Osteoblast (primary cell): ENCODE data around the gene EIF3C. TPM values are rescaled to one million over a fixed set of nuclear protein-coding genes. Genes with fewer than 3 reads are reported as not detected.

Source experiments
- small RNA-seq: library from RNA; depleted of rRNA; stranded (forward); fragments of <200 nt; gene quantifications from one replicate; pipeline ENCODE3, GENCODE V24; 2012
- total RNA-seq: library from RNA; depleted of rRNA; stranded (reverse); fragments of >200 nt; gene quantifications from 2 replicates; pipeline ENCODE4 v1.2.3, GENCODE V29; 2012

Gene EIF3C
- total RNA-seq, 1 donor, result 104 TPM

Small RNA genes within 50 kb of the gene (small RNA-seq; reads per million reads assigned to genes)
- not detected for gene MIR6862-2

Other genes with a start within 250 kb of the EIF3C start
- gene NPIPB7, start 239.1 kb upstream of the EIF3C start, total RNA-seq, result not detected in 2 replicates
- gene CLN3, start 219.4 kb upstream of the EIF3C start, total RNA-seq, result 27.9 and 28.0 TPM in 2 replicates
- under 0.01 TPM in 1 of 2 replicates, not detected in the other for gene APOBR, start 216.8 kb upstream of the EIF3C start, total RNA-seq
- gene IL27, start 204.6 kb upstream of the EIF3C start, total RNA-seq, result not detected in 2 replicates
- gene NUPR1, start 172.5 kb upstream of the EIF3C start, total RNA-seq, result 27.9 and 31.5 TPM in 2 replicates
- 9.4 and 13.4 TPM in 2 replicates for gene SGF29, start 157.5 kb upstream of the EIF3C start, total RNA-seq
- gene SULT1A2, start 114.4 kb upstream of the EIF3C start, total RNA-seq, result not detected in 2 replicates
- 1.8 and 2.9 TPM in 2 replicates for gene SULT1A1, start 101.4 kb upstream of the EIF3C start, total RNA-seq
- not detected in 2 replicates for gene NPIPB8, start 73.4 kb upstream of the EIF3C start, total RNA-seq
- gene NPIPB9, start 40.3 kb downstream of the EIF3C start, total RNA-seq, result 1.8 and 2.7 TPM in 2 replicates
- 54.5 and 62.6 TPM in 2 replicates for gene ATXN2L, start 111.5 kb downstream of the EIF3C start, total RNA-seq
- gene TUFM, start 134.9 kb downstream of the EIF3C start, total RNA-seq, result 89.9 and 101 TPM in 2 replicates
- 14.8 and 17.1 TPM in 2 replicates for gene SH2B1, start 152.4 kb downstream of the EIF3C start, total RNA-seq
- gene ATP2A1, start 167.0 kb downstream of the EIF3C start, total RNA-seq, result 0.29 and 0.36 TPM in 2 replicates
- 27.4 and 31.5 TPM in 2 replicates for gene RABEP2, start 213.8 kb downstream of the EIF3C start, total RNA-seq
- not detected in 2 replicates for gene CD19, start 220.5 kb downstream of the EIF3C start, total RNA-seq
- 18.1 and 20.0 TPM in 2 replicates for gene NFATC2IP, start 239.5 kb downstream of the EIF3C start, total RNA-seq